ENCODE data around the gene PLN. TPM values are rescaled to one million over a fixed set of nuclear protein-coding genes. Genes with fewer than 3 reads are reported as not detected.

The PLN gene
- polyA plus RNA-seq, 1 of the 3 experiments (the other 2 are of a cell fraction) = not detected

- Histone ChIP-seq H3K79me2 (ENCODE audit: insufficient read depth) (peaks cover 6% of the 10 kb centered on the region), H3K9me3 (no peaks in the 10 kb centered on the region), H3K4me3 (ENCODE audit: low read depth in 2 of 2, low read length in 1 of 2) (no peak overlapping the region), H4K20me1 (ENCODE audit: insufficient read depth) (peaks cover 5% of the 10 kb centered on the region; the same call in 1 of the 2 replicates), H3K27ac (ENCODE audit: low read depth in 2 of 2, low read length in 1 of 2) (no peak overlapping the region), H3F3A (replicated peaks; ENCODE audit: insufficient read depth) (peaks cover 5% of the 10 kb centered on the region), H2AFZ (ENCODE audit: low read depth) (no peak overlapping the region), H3K4me1 (ENCODE audit: control insufficient read depth in 1 of 2, insufficient read depth in 2 of 2, low read depth in 1 of 2, low read length in 1 of 2) (no peaks in the 10 kb centered on the region; a peak in 1 of 4 replicates), H3K27me3 (ENCODE audit: insufficient read depth) (no peaks in the 10 kb centered on the region), H3K4me2 (no peak overlapping the region), H3K9ac (no peak overlapping the region), H3K36me3 (replicated peaks in 1 of 2; ENCODE audit: control insufficient read depth in 1 of 2, insufficient read depth in 2 of 2, low read length in 1 of 2) (peaks cover 0 to 7% of the 10 kb centered on the region in 2 experiments), H3K9me2 (no peaks in the 10 kb centered on the region)
- 96% methylated on average over 1 of the region's 1 CpG for WGBS (ENCODE audit: low lambda C conversion rate)
- no peak for DNase-seq
- ChIA-PET CTCF (no interaction called here), POLR2A (no interaction called here)
- TF ChIP-seq REST (IDR thresholded peaks at IDR 0.05; ENCODE audit: low read depth, low read length) (no peak), RXRA (IDR thresholded peaks at IDR 0.05; ENCODE audit: borderline replicate concordance, low read depth) (no peak), RAD21 (IDR thresholded peaks at IDR 0.05; ENCODE audit: low read length) (no peak), RCOR1 (IDR thresholded peaks at IDR 0.05; ENCODE audit: low read length) (no peak), MXI1 (IDR thresholded peaks at IDR 0.05; ENCODE audit: low read depth, low read length) (no peak), RFX5 (IDR thresholded peaks at IDR 0.05; ENCODE audit: low read length) (no peak), POLR2AphosphoS5 (IDR thresholded peaks at IDR 0.05; ENCODE audit: low read depth, low read length) (no peak), EP300 (IDR thresholded peaks at IDR 0.05; ENCODE audit: borderline replicate concordance in 1 of 2, low read depth in 1 of 2, low read length in 1 of 2) (no peak), NRF1 (IDR thresholded peaks at IDR 0.05; ENCODE audit: low read depth, low read length) (no peak), MAX (IDR thresholded peaks at IDR 0.05; ENCODE audit: low read depth) (no peak), ZBTB33 (IDR thresholded peaks at IDR 0.05; ENCODE audit: borderline replicate concordance, low read depth) (no peak), USF1 (IDR thresholded peaks at IDR 0.05; ENCODE audit: borderline replicate concordance, low read depth) (no peak), TAF1 (IDR thresholded peaks at IDR 0.05; ENCODE audit: borderline replicate concordance, low read depth, low read length) (no peak), TEAD4 (IDR thresholded peaks at IDR 0.05; ENCODE audit: borderline replicate concordance, insufficient read depth) (no peak), JUND (IDR thresholded peaks at IDR 0.05) (no peak)
Measured at GRCh38 chr6:118594877-118595276, 46.8 kb downstream of the PLN start.

All from SK-N-SH (cell line).